Stimulated activated CD8-positive, alpha-beta memory T cell treated with anti-CD3 and anti-CD28 coated beads, Interleukin-2, amount 100 ng/mL, for 1 hour (primary cell): Measurements from ENCODE around the gene OVCH2.

ENCODE experiments used
- DNase-seq, 2 donors: peaks; one replicate each; pipeline ENCODE4 v3.0.0-alpha.2; 2020; ENCODE audit warnings: low read depth in 2 of 2

OVCH2 gene

GRCh38 chr11:7639643-7640025 is 66.6 kb downstream of the OVCH2 start:
- DNase-seq: no peak
